K562 (cell line): ENCODE data around the gene PRPH2. TPM values are rescaled to one million over a fixed set of nuclear protein-coding genes. Genes with fewer than 3 reads are reported as not detected.

Experiments
- ATAC-seq: fragments of 200-7000 bp; cut with Tn5 transposase; 3 replicates; pipeline ENCODE4 v1.9.1; 2020; ENCODE audit warnings: moderate library complexity
- BruUV-seq: library from RNA; stranded (reverse); fragments of 400-500 nt; replicated peaks from 2 replicates; lab custom pipeline; 2021; lab: Mats Ljungman, UMichigan
- CTCF ChIA-PET: fragments of 300-600 bp; formaldehyde crosslinking; extraction: SDS; loops from one replicate; lab custom pipeline; 2021; ENCODE audit warnings: low intra/inter-chr PET ratio; lab: Yijun Ruan, JAX
- POLR2A ChIA-PET: fragments of 300-600, 350-650 bp; sonication (Branson Sonifier 250); formaldehyde crosslinking; extraction: SDS; loops from one replicate; lab custom pipeline; 2021; ENCODE audit warnings: antibody characterized with exemption, inconsistent platforms; lab: Yijun Ruan, JAX
- DNase-seq, 4 experiments: peaks; one replicate each; pipeline versions ENCODE4 v3.0.0 to v3.0.0-alpha.2; 2011 to 2018; ENCODE audit warnings: low spot score in 3 of 4, mixed read lengths in 3 of 4; ENCODE audit errors: extremely low read depth in 1 of 4
- FAIRE-seq: peaks from 2 replicates; lab custom pipeline; 2011; peaks lifted over from hg19 to GRCh38; lab: Jason Lieb, UNC
- H2AFZ ChIP-seq: 2 replicates; pipeline ENCODE4 v1.6.0; 2011; ENCODE audit warnings: low read depth, low read length, control low read depth, inconsistent platforms
- H3K27ac ChIP-seq: fragments of 200-600 bp; 3 replicates; pipeline ENCODE4 v1.8.0; 2011; ENCODE audit warnings: low read depth, mild to moderate bottlenecking, control low read depth, inconsistent platforms, low read length, moderate library complexity, mixed read lengths; ENCODE audit errors: extremely low read depth
- H3K27me3 ChIP-seq, 2 experiments: fragments of 300-600 bp in 1 of 2; 2 replicates in 1 of 2; 3 replicates in 1 of 2; pipeline versions ENCODE4 v1.6.0 to v1.8.0; 2011; ENCODE audit warnings: inconsistent platforms in 2 of 2, low read length in 2 of 2, mild to moderate bottlenecking in 1 of 2, mixed read lengths in 1 of 2, moderate library complexity in 1 of 2; ENCODE audit not compliant: control insufficient read depth in 2 of 2, insufficient read depth in 2 of 2
- H3K36me3 ChIP-seq: fragments of 300-600 bp; 3 replicates; pipeline ENCODE4 v1.8.0; 2011; ENCODE audit warnings: mild to moderate bottlenecking, low read length, inconsistent platforms; ENCODE audit not compliant: control insufficient read depth, insufficient read depth
- H3K4me1 ChIP-seq, 2 experiments: fragments of 200-600 bp in 1 of 2; replicated peaks in 1 of 2; 2 replicates in 1 of 2; 3 replicates in 1 of 2; pipeline versions ENCODE4 v1.5.1 to v1.8.0; 2011; ENCODE audit warnings: inconsistent platforms in 2 of 2, low read length in 2 of 2, mild to moderate bottlenecking in 1 of 2, mixed read lengths in 1 of 2, moderate library complexity in 1 of 2; ENCODE audit not compliant: control insufficient read depth in 2 of 2, insufficient read depth in 2 of 2
- H3K4me2 ChIP-seq: 2 replicates; pipeline ENCODE4 v1.6.1; 2011; ENCODE audit warnings: low read length, control low read depth, inconsistent platforms, mixed read lengths; ENCODE audit not compliant: insufficient read depth
- H3K4me3 ChIP-seq: fragments of 200-600 bp; sonication (generic), shearing (Covaris generic); 2 replicates; pipeline ENCODE4 v1.5.1; 2016; ENCODE audit warnings: control low read depth, inconsistent platforms
- H3K79me2 ChIP-seq: fragments of 200-600 bp; 3 replicates; pipeline ENCODE4 v1.8.0; 2011; ENCODE audit warnings: low read length, inconsistent platforms; ENCODE audit not compliant: control insufficient read depth, insufficient read depth
- H3K9ac ChIP-seq, 2 experiments: 2 replicates each; pipeline versions ENCODE4 v1.6.0 to v1.6.1; 2011; ENCODE audit warnings: low read depth in 2 of 2, low read length in 2 of 2, control low read depth in 1 of 2, inconsistent platforms in 1 of 2, mild to moderate bottlenecking in 1 of 2, mixed read lengths in 1 of 2; ENCODE audit not compliant: insufficient read depth in 1 of 2
- H3K9me1 ChIP-seq: one replicate; pipeline ENCODE4 v1.6.0; 2011; ENCODE audit warnings: inconsistent platforms, mild to moderate bottlenecking, low read length, moderate library complexity; ENCODE audit not compliant: control insufficient read depth, insufficient read depth
- H3K9me3 ChIP-seq: replicated peaks from 2 replicates; pipeline ENCODE4 v1.5.1; 2011; ENCODE audit warnings: low read depth, low read length, inconsistent platforms; ENCODE audit not compliant: control insufficient read depth, insufficient read depth
- H4K20me1 ChIP-seq: replicated peaks from 2 replicates; pipeline ENCODE4 v1.6.1; 2011; ENCODE audit warnings: low read length, inconsistent platforms, mixed read lengths; ENCODE audit not compliant: control insufficient read depth, insufficient read depth
- EGR1 ChIP-seq: fragments of 450-650 bp; conservative IDR thresholded peaks from 2 replicates; pipeline ENCODE4 v1.6.1; 2017; ENCODE audit warnings: mild to moderate bottlenecking
- EZH2 ChIP-seq: IDR thresholded peaks from 2 replicates; pipeline ENCODE4 v1.6.1; 2012; ENCODE audit warnings: low read depth, mild to moderate bottlenecking, inconsistent platforms, low read length, borderline replicate concordance
- PBX2 ChIP-seq, 2 experiments: IDR thresholded peaks in 1 of 2; conservative IDR thresholded peaks in 1 of 2; 2 replicates each; pipeline ENCODE4 v1.6.1; 2016; ENCODE audit warnings: low read depth in 2 of 2, mild to moderate bottlenecking in 1 of 2, missing compliant biosample characterization in 1 of 2, missing genetic modification characterization in 1 of 2, moderate library complexity in 1 of 2
- SMAD1 ChIP-seq: fragments of 150-350 bp; IDR thresholded peaks from 2 replicates; pipeline ENCODE4 v1.6.1; 2014; ENCODE audit warnings: low read length, low read depth; ENCODE audit not compliant: partially characterized antibody
- TCF7L2 ChIP-seq: fragments of 150-350 bp; IDR thresholded peaks from 2 replicates; pipeline ENCODE4 v1.6.1; 2016; ENCODE audit warnings: low read depth, mild to moderate bottlenecking, low read length, moderate library complexity
- VEZF1 ChIP-seq: fragments of 200-800 bp; sonication (Bioruptor generic); IDR thresholded peaks from 2 replicates; pipeline ENCODE4 v1.6.1; 2017; ENCODE audit warnings: missing genetic modification characterization, missing compliant biosample characterization
- ZBTB40 ChIP-seq, 2 experiments: fragments of 450-650 bp in 1 of 2; sonication (generic) in 1 of 2; formaldehyde crosslinking in 1 of 2; IDR thresholded peaks; 2 replicates each; pipeline versions ENCODE4 v1.7.1 to v1.9.0; 2016 to 2022; ENCODE audit warnings: inconsistent platforms in 1 of 2, mild to moderate bottlenecking in 1 of 2, missing genetic modification reagents in 1 of 2
- WGBS: fragments of 100-300 bp; shearing (Covaris generic); methylation state at CpG from one replicate; pipeline ENCODE4 v1.1.6; 2016; ENCODE audit warnings: low coverage, mixed read lengths; ENCODE audit not compliant: insufficient coverage; ENCODE audit errors: missing lambda C conversion rate; 5-methylcytosine and 5-hydroxymethylcytosine counted together
- in situ Hi-C: fragments of 300-500 bp; cut with MboI; formaldehyde crosslinking; loops from 4 replicates; pipeline ENCODE4 v1.15.0; 2018; ENCODE audit warnings: inconsistent platforms, mixed read lengths
- intact Hi-C: fragments of 100-400 bp; cut with micrococcal nuclease; formaldehyde crosslinking; loops from 2 replicates; pipeline ENCODE4 v1.14.2; 2022
- polyA plus RNA-seq, 8 experiments: library from polyadenylated mRNA; depleted of rRNA in 4 of 8; stranded (reverse) in 5 of 8; unstranded in 3 of 8; fragments of >200 nt; fragmentation: Nextera tagmentation in 2 of 8; fragmentation: Illumina TruSeq in 1 of 8; extraction: Ambion mirVana in 2 of 8; extraction: Trizol in 1 of 8; gene quantifications; 2 replicates each; pipeline versions ENCODE4 v1.2.1 to v1.2.3, GENCODE V29; 2011 to 2014; ENCODE audit warnings: inconsistent platforms in 1 of 8, missing spikeins in 1 of 8
- total RNA-seq, 7 experiments: library from RNA; depleted of rRNA in 6 of 7; stranded (reverse); fragments of >200 nt in 6 of 7; fragmentation: Illumina TruSeq in 2 of 7; extraction: Trizol in 2 of 7; gene quantifications; 2 replicates each; pipeline versions ENCODE4 v1.2.1 to v1.2.3, GENCODE V29; 2011 to 2021; ENCODE audit warnings: low replicate concordance in 1 of 7

The PRPH2 gene
- total and polyA plus RNA-seq, 9 of the 15 experiments (the other 6 are each of a cell fraction or from before 2014, with no cell fraction given): 0.03 to 0.11 (median 0.03) TPM; not detected in 5

- Histone ChIP-seq H3K27me3 (no peaks in the 10 kb centered on the region), H3K27ac (no peak overlapping the region), H3K4me1 (peaks cover 11 to 16% of the 10 kb centered on the region in 2 experiments), H3K4me3 (no peak overlapping the region), H3K36me3 (no peaks in the 10 kb centered on the region), H3K9me1 (no peaks in the 10 kb centered on the region), H3K79me2 (peaks cover 11% of the 10 kb centered on the region), H3K9ac (no peak overlapping the region; a peak in 1 of 4 replicates), H3K4me2 (no peak overlapping the region), H2AFZ (no peak overlapping the region), H4K20me1 (no peaks in the 10 kb centered on the region), H3K9me3 (no peaks in the 10 kb centered on the region)
- DNase-seq (peak in 1 of 4 experiments; percentile 17), ATAC-seq (no peak), FAIRE-seq (no peak)
- no TSS peak for BruUV-seq
- in situ Hi-C loops: no loop called here
- 38% methylated on average over 3 of the region's 3 CpGs for WGBS
- CTCF ChIA-PET: no interaction called here
- intact Hi-C loops: no loop called here
- POLR2A ChIA-PET: interaction anchor here (3.6 kb wide), 1 partner anchor 11 kb away, joined by 28 read pairs; no protein-coding TSS in a partner anchor
- TF ChIP-seq EGR1 (0 out of 2 replicates have a peak, but pooled peaks have one; percentile 8), PBX2 (CRISPR knock-in tag; IDR thresholded peaks at IDR 0.05; ENCODE audit: low read depth) (no peak), PBX2 (tag; conservative IDR thresholded peaks at IDR 0.05; ENCODE audit: low read depth) (peak; percentile 50; the same call in 1 of the 2 replicates), TCF7L2 (no peak), ZBTB40 (IDR thresholded peaks at IDR 0.05) (peak; percentile 69; the same call in 1 of the 2 replicates), ZBTB40 (CRISPR knock-in tag; IDR thresholded peaks at IDR 0.05) (no peak), SMAD1 (no peak), EZH2 (no peak), VEZF1 (0 out of 2 replicates have a peak, but pooled peaks have one; percentile 26)
These were observed 28.7 kb upstream of the PRPH2 start for GRCh38 chr6:42751055-42751454.
